HUDEP-2 (cell line): Measurements from ENCODE around the gene ADAMTSL3.
"Not testable (repeated sequence)": the region's sequence is repeated elsewhere in the genome, so short reads cannot be mapped to it uniquely, and the experiment has no call there.

ENCODE experiments used
- DNase-seq, 76 experiments: peaks; one replicate each; lab custom pipeline; 2025; ENCODE audit not compliant: unreplicated experiment in 76 of 76; lab: John Stamatoyannopoulos, UW

ADAMTSL3 gene

GRCh38 chr15:84063674-84064073 lies 409.8 kb downstream of the ADAMTSL3 start:
- not testable (repeated sequence) for DNase-seq

GRCh38 chr15:84068674-84069073 lies 414.8 kb downstream of the ADAMTSL3 start:
- DNase-seq: not testable (repeated sequence)

DNA sequence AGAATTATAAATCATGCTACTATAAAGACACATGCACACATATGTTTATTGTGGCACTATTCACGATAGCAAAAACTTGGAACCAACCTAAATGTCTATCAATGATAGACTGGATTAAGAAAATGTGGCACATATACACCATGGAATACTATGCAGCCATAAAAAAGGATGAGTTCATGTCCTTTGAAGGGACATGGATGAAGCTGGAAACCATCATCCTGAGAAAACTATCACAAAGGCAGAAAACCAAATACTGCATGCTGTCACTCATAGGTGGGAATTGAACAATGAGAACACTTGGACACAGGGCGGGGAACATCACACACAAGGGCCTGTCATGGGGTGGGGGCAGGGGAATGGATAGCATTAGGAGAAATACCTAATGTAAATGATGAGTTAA lies 424.1 kb downstream of the ADAMTSL3 start:
- not testable (repeated sequence) for DNase-seq

GRCh38 chr15:84079325-84079884 lies 425.5 kb downstream of the ADAMTSL3 start:
- DNase-seq: not testable (repeated sequence)

DNA sequence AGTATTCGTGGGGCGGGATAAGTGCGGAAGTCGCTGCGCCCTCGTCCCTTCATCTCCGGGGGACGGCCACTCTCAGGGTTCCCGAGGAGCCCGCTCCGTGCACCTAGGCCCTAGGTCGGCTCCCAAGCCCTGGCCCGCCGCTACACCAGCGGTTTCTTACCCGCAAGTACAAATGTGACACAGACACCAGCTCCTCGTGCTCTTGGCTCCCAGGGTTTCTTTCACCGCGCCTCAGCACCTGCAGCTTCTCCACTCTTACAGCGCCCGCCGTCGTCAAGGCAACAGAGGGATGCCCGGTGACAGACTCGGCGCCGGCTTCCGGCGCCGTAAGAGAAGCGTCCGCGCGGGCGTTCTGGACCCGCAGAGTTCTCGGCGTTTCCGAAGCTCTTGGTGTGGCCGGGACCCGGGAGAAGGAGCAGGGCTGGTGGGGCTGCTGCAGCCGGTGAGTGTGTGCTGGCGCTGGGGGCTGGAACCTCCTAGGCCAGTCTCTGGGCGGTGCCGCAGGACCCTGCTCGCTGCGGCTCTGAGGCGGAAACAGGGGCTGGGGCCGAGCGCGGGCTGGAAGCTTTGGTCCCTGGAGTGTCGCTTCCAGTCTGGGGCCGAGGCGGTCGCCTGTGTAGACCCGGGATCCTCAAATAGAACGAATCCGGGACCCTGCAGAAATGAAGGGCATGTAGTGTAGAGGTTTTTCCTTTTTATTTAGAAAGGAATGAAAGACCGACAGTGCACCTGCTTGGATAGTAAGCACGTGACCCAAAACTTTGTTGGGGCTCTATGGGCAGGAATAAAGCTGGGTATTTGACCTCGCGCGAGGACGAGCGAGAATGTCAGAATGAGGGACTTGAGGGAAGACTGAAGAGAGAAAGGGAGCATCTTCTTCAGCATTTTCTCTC lies 426.2 kb downstream of the ADAMTSL3 start:
- DNase-seq: no peak

- DNase-seq: not testable (repeated sequence)
These were observed 426.8 kb downstream of the ADAMTSL3 start for GRCh38 chr15:84080778-84081084.

GRCh38 chr15:84081391-84082168 lies 427.7 kb downstream of the ADAMTSL3 start:
- no peak for DNase-seq

DNA sequence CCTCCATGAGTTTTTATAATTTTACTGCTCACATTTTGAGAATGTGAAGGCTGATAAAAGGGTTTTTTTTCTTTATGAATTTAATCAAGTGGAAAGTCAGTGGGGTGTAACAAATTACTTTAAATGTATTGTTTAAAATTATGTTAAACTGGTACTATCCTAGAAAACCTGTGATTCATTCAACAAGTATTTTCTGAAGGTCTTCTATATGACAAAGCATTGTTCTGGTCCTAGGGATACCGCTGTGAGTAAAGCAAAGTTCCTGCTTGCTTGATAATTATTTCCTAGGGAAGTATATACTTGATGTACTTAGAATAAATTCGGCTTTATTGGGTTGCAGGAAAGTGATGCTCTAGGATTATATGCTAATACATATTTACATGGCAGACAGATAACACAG lies 428.8 kb downstream of the ADAMTSL3 start:
- DNase-seq: no peak

- not testable (repeated sequence) for DNase-seq
These were observed 432.1 kb downstream of the ADAMTSL3 start for GRCh38 chr15:84086071-84086470.
